OCI-LY1 (cell line): ENCODE results near the gene BRD7.

Experiments used
- H2AFZ ChIP-seq: fragments of 200-600 bp; sonication (generic), shearing (Covaris generic); 2 replicates; pipeline ENCODE4 v1.6.0; 2014; ENCODE audit warnings: antibody characterized with exemption, mild to moderate bottlenecking, low read length
- H3F3A ChIP-seq: fragments of 200-600 bp; sonication (generic), shearing (Covaris generic); 2 replicates; pipeline ENCODE4 v1.6.0; 2014; ENCODE audit warnings: mild to moderate bottlenecking, antibody characterized with exemption, low read length, moderate library complexity; ENCODE audit not compliant: insufficient read depth
- H3K27ac ChIP-seq: fragments of 200-600 bp; sonication (generic); 2 replicates; pipeline ENCODE4 v1.5.1; 2014; ENCODE audit warnings: low read length, mixed run types, mild to moderate bottlenecking, low read depth; ENCODE audit not compliant: poor library complexity, severe bottlenecking
- H3K27me3 ChIP-seq: fragments of 200-600 bp; sonication (generic); 2 replicates; pipeline ENCODE4 v1.6.0; 2014; ENCODE audit warnings: antibody characterized with exemption, mild to moderate bottlenecking, low read length, moderate library complexity; ENCODE audit not compliant: insufficient read depth
- H3K36me3 ChIP-seq: fragments of 200-600 bp; sonication (generic); 2 replicates; pipeline ENCODE4 v1.6.1; 2014; ENCODE audit warnings: mild to moderate bottlenecking, antibody characterized with exemption, low read length, moderate library complexity, mixed read lengths; ENCODE audit not compliant: insufficient read depth
- H3K4me1 ChIP-seq: fragments of 200-600 bp; sonication (generic); 2 replicates; pipeline ENCODE4 v1.5.1; 2014; ENCODE audit warnings: mild to moderate bottlenecking, low read length, moderate library complexity; ENCODE audit not compliant: insufficient read depth, severe bottlenecking
- H3K4me2 ChIP-seq: fragments of 200-600 bp; sonication (generic), shearing (Covaris generic); 2 replicates; pipeline ENCODE4 v1.6.1; 2014; ENCODE audit warnings: low read length
- H3K4me3 ChIP-seq: fragments of 200-600 bp; sonication (generic); 2 replicates; pipeline ENCODE4 v1.5.1; 2014; ENCODE audit warnings: low read length, low read depth, mild to moderate bottlenecking, mixed read lengths; ENCODE audit not compliant: poor library complexity, severe bottlenecking
- H3K79me2 ChIP-seq: fragments of 200-600 bp; shearing (Covaris generic); 2 replicates; pipeline ENCODE4 v1.6.1; 2016; ENCODE audit warnings: mixed run types, low read length, mixed read lengths; ENCODE audit not compliant: insufficient read depth
- H3K9ac ChIP-seq: fragments of 200-600 bp; sonication (generic), shearing (Covaris generic); 2 replicates; pipeline ENCODE4 v1.6.1; 2014; ENCODE audit warnings: mild to moderate bottlenecking, low read length, mixed read lengths
- H3K9me2 ChIP-seq: fragments of 200-600 bp; sonication (generic), shearing (Covaris generic); 2 replicates; pipeline ENCODE4 v1.6.1; 2014; ENCODE audit warnings: low read depth, mild to moderate bottlenecking, low read length, mixed read lengths
- H3K9me3 ChIP-seq: fragments of 200-600 bp; shearing (Covaris generic); 2 replicates; pipeline ENCODE4 v1.6.1; 2014; ENCODE audit warnings: low read length, mixed read lengths
- H4K20me1 ChIP-seq: fragments of 200-600 bp; sonication (generic), shearing (Covaris generic); 2 replicates; pipeline ENCODE4 v1.6.0; 2016; ENCODE audit warnings: mild to moderate bottlenecking, low read length; ENCODE audit not compliant: insufficient read depth
- EZH2 ChIP-seq: fragments of 200-600 bp; sonication (generic), shearing (Covaris generic); IDR thresholded peaks from 2 replicates; pipeline ENCODE4 v1.8.0; 2017; ENCODE audit warnings: borderline replicate concordance, mixed run types, mild to moderate bottlenecking, antibody characterized with exemption, low read length, moderate library complexity, mixed read lengths
- TF ChIP-seq, protein P1 (sequence below): fragments of 200-600 bp; sonication (generic), shearing (Covaris generic); IDR thresholded peaks from 2 replicates; pipeline ENCODE4 v1.5.1; 2017; ENCODE audit warnings: mild to moderate bottlenecking, antibody characterized with exemption, low read length, moderate library complexity, mixed read lengths

BRD7 gene

GRCh38 chr16:50389900-50390299, 21.1 kb upstream of the BRD7 start:
- no peak for TF ChIP-seq EZH2
- TF ChIP-seq, protein P1, sequence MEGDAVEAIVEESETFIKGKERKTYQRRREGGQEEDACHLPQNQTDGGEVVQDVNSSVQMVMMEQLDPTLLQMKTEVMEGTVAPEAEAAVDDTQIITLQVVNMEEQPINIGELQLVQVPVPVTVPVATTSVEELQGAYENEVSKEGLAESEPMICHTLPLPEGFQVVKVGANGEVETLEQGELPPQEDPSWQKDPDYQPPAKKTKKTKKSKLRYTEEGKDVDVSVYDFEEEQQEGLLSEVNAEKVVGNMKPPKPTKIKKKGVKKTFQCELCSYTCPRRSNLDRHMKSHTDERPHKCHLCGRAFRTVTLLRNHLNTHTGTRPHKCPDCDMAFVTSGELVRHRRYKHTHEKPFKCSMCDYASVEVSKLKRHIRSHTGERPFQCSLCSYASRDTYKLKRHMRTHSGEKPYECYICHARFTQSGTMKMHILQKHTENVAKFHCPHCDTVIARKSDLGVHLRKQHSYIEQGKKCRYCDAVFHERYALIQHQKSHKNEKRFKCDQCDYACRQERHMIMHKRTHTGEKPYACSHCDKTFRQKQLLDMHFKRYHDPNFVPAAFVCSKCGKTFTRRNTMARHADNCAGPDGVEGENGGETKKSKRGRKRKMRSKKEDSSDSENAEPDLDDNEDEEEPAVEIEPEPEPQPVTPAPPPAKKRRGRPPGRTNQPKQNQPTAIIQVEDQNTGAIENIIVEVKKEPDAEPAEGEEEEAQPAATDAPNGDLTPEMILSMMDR = no peak
- no peaks in the 10 kb centered on the region for H3K9me3 ChIP-seq
- H3K4me1 ChIP-seq = no peaks in the 10 kb centered on the region
- no peak overlapping the region for H3K27ac ChIP-seq
- H3K4me3 ChIP-seq = no peak overlapping the region
- H3K9me2 ChIP-seq = no peaks in the 10 kb centered on the region
- H3K4me2 ChIP-seq = no peak overlapping the region
- no peaks in the 10 kb centered on the region for H3K27me3 ChIP-seq
- H3K36me3 ChIP-seq = no peaks in the 10 kb centered on the region
- no peak overlapping the region for H3K9ac ChIP-seq
- H3F3A ChIP-seq = no peaks in the 10 kb centered on the region
- no peak overlapping the region for H2AFZ ChIP-seq
- H3K79me2 ChIP-seq = no peaks in the 10 kb centered on the region
- no peaks in the 10 kb centered on the region for H4K20me1 ChIP-seq

GRCh38 chr16:50388496-50388895, 19.7 kb upstream of the BRD7 start:
- Histone ChIP-seq H3K4me2 (no peak overlapping the region), H3K27ac (no peak overlapping the region), H3K4me1 (no peaks in the 10 kb centered on the region), H3K9me3 (no peaks in the 10 kb centered on the region), H3K9me2 (no peaks in the 10 kb centered on the region), H3K36me3 (no peaks in the 10 kb centered on the region), H3K79me2 (no peaks in the 10 kb centered on the region), H2AFZ (no peak overlapping the region), H3K4me3 (no peak overlapping the region), H4K20me1 (no peaks in the 10 kb centered on the region), H3K27me3 (no peaks in the 10 kb centered on the region; the same call in 1 of the 2 replicates), H3F3A (no peaks in the 10 kb centered on the region), H3K9ac (no peak overlapping the region)
- TF ChIP-seq EZH2 = no peak
- TF ChIP-seq, protein P1 = no peak

DNA sequence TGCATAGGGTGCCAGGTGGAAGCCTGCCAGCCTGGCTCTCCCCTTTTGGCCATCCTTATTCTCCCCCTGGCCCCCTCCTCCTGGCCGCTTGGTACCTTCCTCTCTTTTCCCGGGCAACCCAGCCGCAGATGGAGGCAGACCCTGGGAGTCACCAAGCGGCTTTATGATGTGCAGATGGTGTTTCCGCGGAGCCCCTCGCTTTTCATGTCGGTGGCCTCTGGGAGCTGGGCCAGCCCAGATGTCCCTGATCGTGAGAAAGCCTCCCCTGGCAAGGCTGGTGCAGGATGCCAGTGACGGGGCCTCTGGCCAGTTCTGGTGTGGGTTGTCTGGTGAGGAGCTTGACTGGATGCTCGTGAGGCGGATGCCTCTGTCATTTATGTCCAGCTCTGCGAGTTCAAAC, 18.0 kb upstream of the BRD7 start:
- Histone ChIP-seq H3K4me1 (no peaks in the 10 kb centered on the region), H3K27ac (no peak overlapping the region), H3K9me2 (no peaks in the 10 kb centered on the region), H3K4me2 (no peak overlapping the region), H3K9ac (no peak overlapping the region), H2AFZ (no peak overlapping the region), H4K20me1 (no peaks in the 10 kb centered on the region), H3K27me3 (no peaks in the 10 kb centered on the region; the same call in 1 of the 2 replicates), H3K36me3 (no peaks in the 10 kb centered on the region), H3K9me3 (no peaks in the 10 kb centered on the region), H3F3A (no peaks in the 10 kb centered on the region), H3K4me3 (no peak overlapping the region), H3K79me2 (no peaks in the 10 kb centered on the region)
- TF ChIP-seq, protein P1 = no peak
- TF ChIP-seq EZH2 = no peak
